K562 treated with DMSO at 1 percent for 4 hours (cell line): ENCODE data around the gene ADAM15. TPM values are rescaled to one million over a fixed set of nuclear protein-coding genes. Genes with fewer than 3 reads are reported as not detected.

Experiments
- total RNA-seq: library from RNA; unstranded; fragments of 300-600 nt; gene quantifications from 2 replicates; pipeline ENCODE4 v1.2.3, GENCODE V29; 2022; ENCODE audit not compliant: insufficient read depth

ADAM15 gene, protein sequence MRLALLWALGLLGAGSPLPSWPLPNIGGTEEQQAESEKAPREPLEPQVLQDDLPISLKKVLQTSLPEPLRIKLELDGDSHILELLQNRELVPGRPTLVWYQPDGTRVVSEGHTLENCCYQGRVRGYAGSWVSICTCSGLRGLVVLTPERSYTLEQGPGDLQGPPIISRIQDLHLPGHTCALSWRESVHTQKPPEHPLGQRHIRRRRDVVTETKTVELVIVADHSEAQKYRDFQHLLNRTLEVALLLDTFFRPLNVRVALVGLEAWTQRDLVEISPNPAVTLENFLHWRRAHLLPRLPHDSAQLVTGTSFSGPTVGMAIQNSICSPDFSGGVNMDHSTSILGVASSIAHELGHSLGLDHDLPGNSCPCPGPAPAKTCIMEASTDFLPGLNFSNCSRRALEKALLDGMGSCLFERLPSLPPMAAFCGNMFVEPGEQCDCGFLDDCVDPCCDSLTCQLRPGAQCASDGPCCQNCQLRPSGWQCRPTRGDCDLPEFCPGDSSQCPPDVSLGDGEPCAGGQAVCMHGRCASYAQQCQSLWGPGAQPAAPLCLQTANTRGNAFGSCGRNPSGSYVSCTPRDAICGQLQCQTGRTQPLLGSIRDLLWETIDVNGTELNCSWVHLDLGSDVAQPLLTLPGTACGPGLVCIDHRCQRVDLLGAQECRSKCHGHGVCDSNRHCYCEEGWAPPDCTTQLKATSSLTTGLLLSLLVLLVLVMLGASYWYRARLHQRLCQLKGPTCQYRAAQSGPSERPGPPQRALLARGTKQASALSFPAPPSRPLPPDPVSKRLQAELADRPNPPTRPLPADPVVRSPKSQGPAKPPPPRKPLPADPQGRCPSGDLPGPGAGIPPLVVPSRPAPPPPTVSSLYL
- total RNA-seq: 40.7 and 46.0 TPM in 2 replicates

DNA sequence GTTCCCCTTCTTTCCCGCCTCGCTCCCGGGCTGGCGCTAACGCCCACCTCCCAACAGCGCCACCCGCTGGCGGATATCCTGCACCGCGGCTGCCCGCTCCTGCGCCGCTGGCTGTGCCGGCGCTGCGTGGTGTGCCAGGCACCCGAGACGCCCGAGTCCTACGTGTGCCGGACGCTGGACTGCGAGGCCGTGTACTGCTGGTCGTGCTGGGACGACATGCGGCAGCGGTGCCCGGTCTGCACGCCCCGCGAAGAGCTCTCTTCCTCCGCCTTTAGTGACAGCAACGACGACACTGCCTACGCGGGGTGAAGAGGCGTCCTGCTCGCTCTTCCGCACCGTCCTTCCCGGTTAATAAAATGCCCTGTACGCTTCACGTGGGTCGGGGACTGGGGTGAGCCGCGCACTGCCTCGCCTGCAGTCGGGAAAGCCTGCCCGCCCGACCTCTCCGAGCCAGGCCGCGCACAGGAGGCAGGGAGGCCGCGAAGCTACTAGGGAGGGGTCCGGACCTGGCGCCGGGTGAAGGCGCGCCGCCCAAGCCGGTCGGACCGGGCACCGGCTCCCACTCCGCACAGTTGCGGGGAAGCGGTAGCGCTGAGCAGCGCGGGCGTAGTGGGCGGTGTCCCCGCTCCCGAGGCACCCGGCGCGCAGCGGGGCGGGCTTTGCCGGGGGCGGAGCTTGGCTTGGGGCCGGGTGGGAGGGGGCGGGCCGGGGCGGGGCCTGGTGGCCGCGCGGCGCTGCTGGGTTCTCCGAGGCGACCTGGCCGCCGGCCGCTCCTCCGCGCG is at the start of gene ADAM15:
Gene ADAM15 (plus strand): TSS at position 757 of the 782 bp plus-strand sequence. CDS start 71 bp downstream, outside the sequence.

DNA sequence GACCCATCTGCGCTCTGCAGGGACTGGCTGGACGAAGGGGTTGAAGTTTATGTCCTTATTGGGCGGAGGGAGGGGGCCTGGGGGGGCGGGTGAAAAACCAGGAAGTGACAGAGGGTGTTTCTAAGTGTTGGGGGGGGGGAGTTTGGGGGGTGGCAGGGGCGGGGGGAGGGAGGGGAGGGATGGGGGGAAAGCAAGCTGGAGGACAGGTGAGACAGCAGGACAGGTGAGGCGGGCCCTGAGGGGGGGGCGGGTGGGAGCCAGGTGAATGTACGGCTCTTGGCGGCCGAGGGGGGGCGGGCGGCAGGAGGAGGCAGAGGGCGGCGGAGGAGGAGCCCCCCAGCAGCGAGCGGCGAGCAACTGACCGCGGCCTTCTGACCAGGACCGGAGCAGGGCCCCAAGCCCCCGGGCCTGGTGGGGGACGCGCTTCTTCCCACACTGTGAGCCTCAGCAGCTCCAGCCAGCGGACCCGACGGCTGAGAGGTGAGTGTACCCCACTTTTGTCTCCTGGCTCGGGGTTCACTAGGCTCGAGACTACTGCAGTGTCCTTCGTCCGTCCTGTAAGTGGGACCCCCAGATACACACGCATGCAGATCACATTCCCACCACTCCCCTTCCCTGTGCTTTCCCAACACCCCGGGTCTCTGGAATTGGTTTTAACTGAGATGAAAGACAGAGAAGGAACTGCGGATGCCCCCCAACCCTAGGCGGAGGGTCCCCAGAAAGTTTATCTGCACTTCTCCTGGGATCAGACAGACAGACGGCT is 48.5 kb upstream of the ADAM15 start, which contains the start of gene ZBTB7B:
Gene ZBTB7B (plus strand): TSS at position 339 of the 763 bp plus-strand sequence. CDS start 11,859 bp downstream, outside the sequence.

DNA sequence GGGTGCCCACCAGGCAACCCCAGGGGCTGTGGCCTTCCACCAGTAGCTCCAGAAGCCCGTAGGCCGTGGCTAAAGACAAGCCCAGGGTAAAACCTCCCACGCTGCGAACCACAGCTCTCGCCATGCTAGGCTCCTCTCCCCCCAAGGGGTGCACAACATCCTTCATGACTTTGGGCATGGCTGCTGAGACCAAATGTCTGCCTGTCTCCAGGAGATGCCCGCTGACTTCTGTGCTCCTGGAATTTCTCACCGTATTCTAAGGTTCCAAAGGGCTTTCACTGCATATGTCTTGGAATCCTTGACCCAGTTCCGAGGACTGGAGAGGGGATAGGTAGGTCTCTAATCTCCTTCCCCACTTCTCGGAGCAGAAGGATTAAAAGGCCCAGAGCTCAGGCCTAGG is 17.6 kb upstream of the ADAM15 start, which contains the start of the genes DCST1 and DCST2:
Gene DCST1 (plus strand): TSS at position 301 of the 400 bp plus-strand sequence. CDS start 213 bp downstream, outside the sequence.
Gene DCST2 (minus strand): TSS at position 258 of the 400 bp plus-strand sequence. CDS start 80 bp downstream, at position 178.

DNA sequence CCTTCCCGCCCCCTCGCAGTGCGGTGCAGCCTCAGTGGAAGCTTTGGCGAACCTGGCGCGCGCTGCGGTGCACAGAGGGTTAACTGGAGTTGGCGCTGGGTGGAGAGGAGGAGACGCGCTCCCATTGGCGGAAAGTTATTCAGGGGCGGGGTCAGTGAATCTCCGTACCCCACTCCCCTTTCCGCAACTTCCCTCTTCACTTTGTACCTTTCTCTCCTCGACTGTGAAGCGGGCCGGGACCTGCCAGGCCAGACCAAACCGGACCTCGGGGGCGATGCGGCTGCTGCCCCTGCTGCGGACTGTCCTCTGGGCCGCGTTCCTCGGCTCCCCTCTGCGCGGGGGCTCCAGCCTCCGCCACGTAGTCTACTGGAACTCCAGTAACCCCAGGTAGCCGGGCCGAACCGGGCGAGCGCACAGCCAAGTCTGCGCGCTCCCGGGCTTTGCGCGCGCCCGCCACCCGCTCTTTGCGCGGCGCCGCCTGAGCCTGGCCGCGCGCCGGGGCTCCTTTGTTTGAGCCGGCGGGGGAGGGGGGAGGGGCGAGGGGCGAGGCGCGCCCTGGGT is 12.5 kb downstream of the ADAM15 start, which contains the start of gene EFNA4:
Gene EFNA4 (plus strand): TSS at position 191 of the 561 bp plus-strand sequence. CDS start 84 bp downstream, at position 275.

DNA sequence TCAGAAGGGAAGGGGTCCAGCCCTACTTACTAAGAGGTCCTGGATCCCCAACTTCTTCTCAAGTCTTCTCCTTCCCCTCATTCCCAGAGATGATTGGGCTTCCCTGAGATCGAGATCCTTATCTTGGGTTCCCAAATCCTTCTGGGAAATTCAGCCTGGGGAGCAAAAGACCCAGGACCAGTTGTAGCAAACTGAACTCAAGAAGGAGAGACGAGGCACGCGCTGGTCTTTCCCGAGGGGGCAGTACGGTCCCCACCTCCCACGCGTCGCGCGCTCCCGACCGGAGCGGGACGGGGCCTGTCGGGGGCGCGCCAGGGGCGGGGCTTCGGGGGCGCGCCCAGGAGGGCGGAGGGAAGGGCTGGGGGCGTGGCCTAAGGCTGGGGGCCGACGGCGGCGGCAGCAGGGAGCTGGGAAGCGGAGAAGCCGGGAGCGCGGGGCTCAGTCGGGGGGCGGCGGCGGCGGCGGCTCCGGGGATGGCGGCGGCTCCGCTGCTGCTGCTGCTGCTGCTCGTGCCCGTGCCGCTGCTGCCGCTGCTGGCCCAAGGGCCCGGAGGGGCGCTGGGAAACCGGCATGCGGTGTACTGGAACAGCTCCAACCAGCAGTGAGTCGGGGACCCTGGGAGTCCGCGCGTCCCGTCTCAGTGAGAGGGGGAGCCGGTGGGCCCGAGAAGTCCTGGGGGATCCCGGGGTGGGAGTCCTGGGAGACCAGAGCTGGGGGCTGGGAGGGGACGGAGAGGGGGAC is 27.5 kb downstream of the ADAM15 start, which contains the start of gene EFNA3:
Gene EFNA3 (plus strand): TSS at position 369 of the 741 bp plus-strand sequence. CDS start 105 bp downstream, at position 474.

Other genes starting within 250 kb of the ADAM15 start
- gene KCNN3, start 181.0 kb upstream of the ADAM15 start, total RNA-seq: 0.24 TPM in 1 of 2 replicates, not detected in the other
- 15.0 and 15.4 TPM in 2 replicates for gene PMVK, start 114.6 kb upstream of the ADAM15 start, total RNA-seq
- 17.2 and 18.4 TPM in 2 replicates for gene PBXIP1, start 95.2 kb upstream of the ADAM15 start, total RNA-seq
- 33.7 and 39.2 TPM in 2 replicates for gene PYGO2, start 89.5 kb upstream of the ADAM15 start, total RNA-seq
- gene SHC1, start 80.6 kb upstream of the ADAM15 start, total RNA-seq: 39.1 and 42.7 TPM in 2 replicates
- gene CKS1B, start 76.6 kb upstream of the ADAM15 start, total RNA-seq: 495 and 528 TPM in 2 replicates
- 32.2 and 39.4 TPM in 2 replicates for gene FLAD1, start 68.0 kb upstream of the ADAM15 start, total RNA-seq
- not detected in 2 replicates for gene LENEP, start 57.7 kb upstream of the ADAM15 start, total RNA-seq
- gene ZBTB7B, start 48.5 kb upstream of the ADAM15 start, total RNA-seq: 27.9 and 35.5 TPM in 2 replicates
- gene DCST2, start 17.5 kb upstream of the ADAM15 start, total RNA-seq: not detected in 2 replicates
- not detected in 2 replicates for gene DCST1, start 17.5 kb upstream of the ADAM15 start, total RNA-seq
- 10.5 and 16.5 TPM in 2 replicates for gene EFNA4, start 12.4 kb downstream of the ADAM15 start, total RNA-seq
- gene EFNA3, start 27.5 kb downstream of the ADAM15 start, total RNA-seq: 3.1 and 5.9 TPM in 2 replicates
- gene EFNA1, start 76.6 kb downstream of the ADAM15 start, total RNA-seq: 5.1 and 5.9 TPM in 2 replicates
- 96.4 and 104 TPM in 2 replicates for gene SLC50A1, start 84.5 kb downstream of the ADAM15 start, total RNA-seq
- gene DPM3, start 89.2 kb downstream of the ADAM15 start, total RNA-seq: 120 and 130 TPM in 2 replicates
- 290 and 308 TPM in 2 replicates for gene KRTCAP2, start 122.0 kb downstream of the ADAM15 start, total RNA-seq
- gene TRIM46, start 122.5 kb downstream of the ADAM15 start, total RNA-seq: 0.40 TPM in 1 of 2 replicates, not detected in the other
- 5.3 and 6.6 TPM in 2 replicates for gene THBS3, start 156.6 kb downstream of the ADAM15 start, total RNA-seq
- 69.3 and 70.9 TPM in 2 replicates for gene MTX1, start 157.4 kb downstream of the ADAM15 start, total RNA-seq
- 30.0 and 43.2 TPM in 2 replicates for gene ENTREP3, start 204.2 kb downstream of the ADAM15 start, total RNA-seq
- 109 and 131 TPM in 2 replicates for gene SCAMP3, start 211.0 kb downstream of the ADAM15 start, total RNA-seq
- 28.5 and 34.6 TPM in 2 replicates for gene CLK2, start 222.2 kb downstream of the ADAM15 start, total RNA-seq
- gene HCN3, start 226.1 kb downstream of the ADAM15 start, total RNA-seq: 3.2 and 4.2 TPM in 2 replicates